Cerebellar nuclear complex (tissue), 1 donor: ENCODE results near the gene ANKRD17.

Experiments used
- DNase-seq, 2 experiments: peaks; one replicate each; lab custom pipeline; 2025; lab: John Stamatoyannopoulos, UW

Gene ANKRD17

GRCh38 chr4:73127839-73128453, 130.7 kb downstream of the ANKRD17 start:
- no peak for DNase-seq

DNA sequence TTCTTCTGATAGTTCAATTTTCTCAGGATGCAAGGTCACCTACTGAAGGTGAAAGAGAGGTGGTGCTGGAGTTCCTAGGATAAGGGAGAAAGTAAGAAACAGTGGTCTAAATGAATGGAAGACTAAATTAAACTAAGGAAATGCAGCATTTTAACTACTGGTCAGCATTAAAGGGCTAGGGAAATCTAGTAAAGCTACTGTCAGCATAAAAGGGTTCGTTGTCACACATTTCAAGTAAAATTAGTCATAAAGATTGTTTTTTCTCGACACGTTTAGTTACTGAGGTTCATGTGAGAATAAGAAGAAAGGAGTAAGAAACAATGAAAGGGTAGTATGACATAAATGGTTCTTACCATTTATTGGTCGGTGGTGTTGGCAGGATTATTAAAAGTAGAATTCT, 149.1 kb downstream of the ANKRD17 start:
- DNase-seq = no peak

DNA sequence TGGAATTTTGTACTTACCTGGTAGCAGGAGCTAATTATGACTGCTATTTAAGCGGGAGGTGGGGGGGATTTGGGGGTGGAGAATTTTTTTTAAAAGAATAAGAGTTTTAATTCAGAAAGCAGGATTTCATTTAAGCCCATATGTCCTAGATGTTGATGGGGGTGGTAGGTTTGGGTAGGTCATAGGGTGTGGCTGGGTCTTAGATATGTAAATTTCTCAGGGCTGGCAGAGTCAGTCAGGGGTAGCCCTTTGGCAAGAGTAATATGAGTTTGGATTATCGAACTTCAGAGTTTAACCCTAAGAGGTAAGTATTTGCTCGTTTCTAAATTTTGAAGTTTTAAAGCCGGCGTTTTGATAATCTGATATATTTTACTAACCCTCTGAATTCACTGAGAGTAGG, 153.9 kb downstream of the ANKRD17 start:
- DNase-seq = no peak

DNA sequence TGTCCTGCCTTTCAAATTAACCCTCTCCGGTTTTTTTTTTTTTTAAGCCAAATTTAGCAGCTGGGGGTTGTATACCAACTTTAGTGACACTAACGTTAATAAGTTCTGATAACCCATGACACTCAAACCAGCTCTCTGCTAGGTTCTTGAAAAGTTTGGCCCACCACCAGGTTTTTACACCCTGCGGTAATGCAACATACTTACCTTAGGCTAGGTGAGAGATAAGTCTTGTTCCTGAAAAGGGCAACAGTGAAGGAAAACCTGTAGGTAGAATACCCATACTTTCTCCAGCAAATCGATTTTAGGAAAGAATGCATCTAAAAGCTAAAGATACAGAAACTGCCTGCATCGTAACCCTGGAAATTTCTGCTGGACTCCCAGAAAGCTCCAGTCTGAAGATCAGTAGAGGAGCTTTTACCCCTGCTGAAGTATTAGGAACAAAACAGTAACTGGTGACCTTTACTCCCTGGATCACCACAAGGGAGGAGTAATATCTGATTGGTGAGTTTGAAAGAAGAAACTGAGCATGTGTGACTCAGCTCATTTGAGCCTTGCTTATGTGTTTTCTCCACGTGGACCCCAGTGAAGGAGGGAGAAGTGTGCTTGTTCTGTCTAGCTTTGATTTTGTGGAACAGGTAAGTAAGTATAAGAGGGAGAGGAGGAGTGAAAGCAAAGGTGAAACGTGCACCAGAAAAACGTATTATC, 154.6 kb downstream of the ANKRD17 start:
- DNase-seq = no peak

GRCh38 chr4:73099143-73099542, 159.5 kb downstream of the ANKRD17 start:
- no peak for DNase-seq

- no peak for DNase-seq
Measured at GRCh38 chr4:73098713-73099112, 159.9 kb downstream of the ANKRD17 start.

DNA sequence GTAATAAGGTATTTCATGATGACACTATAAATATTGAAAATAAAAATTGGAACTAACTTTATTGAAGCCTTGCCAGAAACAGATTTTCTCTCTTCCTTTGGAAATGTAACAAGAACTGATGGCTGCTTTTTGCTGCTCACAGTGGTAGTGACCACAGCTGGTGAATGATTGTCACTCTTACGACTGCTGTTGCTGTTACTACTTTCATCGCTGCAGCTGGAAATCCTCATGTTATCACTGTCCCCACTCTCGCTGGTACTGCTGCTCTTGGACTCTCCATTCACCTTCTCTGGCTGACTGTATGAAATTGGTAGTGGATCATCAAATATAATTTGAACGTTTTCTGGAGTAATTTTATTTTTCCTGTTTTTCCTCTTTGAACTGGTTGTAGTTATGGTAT, 160.6 kb downstream of the ANKRD17 start:
- no peak for DNase-seq

GRCh38 chr4:73092868-73093267, 165.7 kb downstream of the ANKRD17 start:
- no peak for DNase-seq

- no peak for DNase-seq
Measured at GRCh38 chr4:73090738-73091137, 167.9 kb downstream of the ANKRD17 start.

GRCh38 chr4:73087871-73088270, 170.7 kb downstream of the ANKRD17 start:
- no peak for DNase-seq

- no peak for DNase-seq
Measured at GRCh38 chr4:73086095-73086868, 172.3 kb downstream of the ANKRD17 start.

- no peak for DNase-seq
Measured at GRCh38 chr4:73080789-73081188, 177.8 kb downstream of the ANKRD17 start.

GRCh38 chr4:73075832-73076231, 182.8 kb downstream of the ANKRD17 start:
- DNase-seq = no peak

- DNase-seq = no peak
Measured at GRCh38 chr4:73070074-73070390, 188.6 kb downstream of the ANKRD17 start.

- peak; percentile 70 to 92 for DNase-seq
Measured at GRCh38 chr4:73069338-73070073, 189.1 kb downstream of the ANKRD17 start, which contains the start of gene COX18. COX18 (minus strand) TSS chr4:73069716; CDS start chr4:73069649, 67 bp downstream.

- no peak for DNase-seq
Measured at GRCh38 chr4:73068491-73069337, 189.9 kb downstream of the ANKRD17 start.

- no peak for DNase-seq
Measured at GRCh38 chr4:73067971-73068394, 190.6 kb downstream of the ANKRD17 start.

DNA sequence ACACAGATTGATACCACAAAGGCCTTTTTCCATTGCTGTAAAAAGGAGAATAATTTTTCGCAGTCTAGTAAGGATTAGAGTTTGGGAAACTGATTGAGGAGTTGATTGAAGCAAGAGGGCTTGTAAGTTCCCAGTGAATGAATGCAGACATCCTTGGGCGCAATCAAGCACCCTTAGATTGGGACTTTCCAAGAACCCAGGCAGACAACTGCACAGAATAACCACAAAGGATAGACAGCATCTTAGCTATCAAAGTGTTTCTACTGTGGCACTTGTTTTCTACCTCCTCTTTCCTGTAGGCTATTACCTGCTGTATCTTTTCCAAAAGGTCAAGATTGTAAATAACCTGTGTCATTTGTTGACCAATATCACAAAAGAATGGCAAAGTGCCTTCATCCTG, 191.7 kb downstream of the ANKRD17 start:
- no peak for DNase-seq

DNA sequence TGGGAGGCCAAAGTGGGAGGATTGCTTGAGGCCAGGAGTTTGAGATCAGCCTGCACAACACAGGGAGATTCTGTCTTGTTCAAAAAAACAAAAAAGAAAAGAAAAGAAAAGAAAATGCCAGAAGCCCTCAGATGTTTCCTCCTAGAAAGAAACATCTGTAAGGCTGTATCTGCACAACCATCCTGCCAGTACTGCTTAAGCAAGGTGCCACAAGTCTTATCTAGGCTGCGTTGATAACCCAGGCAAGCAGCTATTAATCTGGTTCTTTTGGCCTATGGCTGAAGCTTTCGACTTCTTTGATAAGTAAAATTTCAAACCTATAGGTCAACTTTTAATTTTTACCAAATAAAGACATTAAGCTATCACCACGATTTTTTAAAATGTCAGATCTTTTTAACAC, 192.2 kb downstream of the ANKRD17 start:
- DNase-seq = no peak

- no peak for DNase-seq
Measured at GRCh38 chr4:73064536-73064935, 194.1 kb downstream of the ANKRD17 start.

- no peak for DNase-seq
Measured at GRCh38 chr4:73055241-73055897, 203.2 kb downstream of the ANKRD17 start.
